ENCODE results near the gene MRPL22.
"Not testable (repeated sequence)": the region's sequence is repeated elsewhere in the genome, so short reads cannot be mapped to it uniquely, and the experiment has no call there.

Gene MRPL22

GRCh38 chr5:154997746-154998145 lies 56.9 kb downstream of the MRPL22 start:
- FAIRE-seq: no peak

GRCh38 chr5:154999865-155000264 lies 59.0 kb downstream of the MRPL22 start:
- FAIRE-seq: no peak

- FAIRE-seq: no peak
Measured at GRCh38 chr5:155001523-155001922, 60.6 kb downstream of the MRPL22 start.

- not testable (repeated sequence) for FAIRE-seq
Measured at GRCh38 chr5:155002722-155003121, 61.8 kb downstream of the MRPL22 start.

GRCh38 chr5:155004138-155004744 lies 63.4 kb downstream of the MRPL22 start:
- FAIRE-seq: no peak

GRCh38 chr5:155006265-155006664 lies 65.4 kb downstream of the MRPL22 start:
- not testable (repeated sequence) for FAIRE-seq

GRCh38 chr5:155008669-155009068 lies 67.8 kb downstream of the MRPL22 start:
- FAIRE-seq: no peak

- FAIRE-seq: no peak
Measured at GRCh38 chr5:155010881-155011280, 70.0 kb downstream of the MRPL22 start.

- FAIRE-seq: no peak
Measured at GRCh38 chr5:155013526-155013925, 72.7 kb downstream of the MRPL22 start, which contains the start of gene KIF4B. Gene KIF4B, plus strand, starts transcription at chr5:155013755. Its CDS starts 105 bp downstream, at chr5:155013860.

GRCh38 chr5:155015239-155015638 lies 74.4 kb downstream of the MRPL22 start:
- FAIRE-seq: no peak

GRCh38 chr5:155017610-155018009 lies 76.7 kb downstream of the MRPL22 start:
- FAIRE-seq: no peak
